Hepatic stellate cell (primary cell): ENCODE measurements around the gene OPN3.

Experiments used
- DNase-seq: peaks from one replicate; pipeline ENCODE4 v3.0.0; 2011; ENCODE audit warnings: low spot score

OPN3 gene

GRCh38 chr1:241589521-241589920, 50.6 kb downstream of the OPN3 start:
- no peak for DNase-seq

- DNase-seq = no peak
Measured at GRCh38 chr1:241586905-241587512, 53.2 kb downstream of the OPN3 start.

GRCh38 chr1:241582921-241583321, 57.2 kb downstream of the OPN3 start:
- no peak for DNase-seq

GRCh38 chr1:241579434-241579833, 60.7 kb downstream of the OPN3 start:
- no peak for DNase-seq

- no peak for DNase-seq
Measured at GRCh38 chr1:241574154-241574553, 66.0 kb downstream of the OPN3 start.

- no peak for DNase-seq
Measured at GRCh38 chr1:241569848-241570247, 70.3 kb downstream of the OPN3 start.

GRCh38 chr1:241560849-241561187, 79.4 kb downstream of the OPN3 start:
- DNase-seq = no peak

GRCh38 chr1:241560146-241560848, 79.9 kb downstream of the OPN3 start:
- no peak for DNase-seq

GRCh38 chr1:241557551-241558193, 82.5 kb downstream of the OPN3 start:
- DNase-seq = no peak

- no peak for DNase-seq
Measured at GRCh38 chr1:241557031-241557430, 83.1 kb downstream of the OPN3 start.

- no peak for DNase-seq
Measured at GRCh38 chr1:241555526-241555925, 84.6 kb downstream of the OPN3 start.

GRCh38 chr1:241553886-241554592, 86.1 kb downstream of the OPN3 start:
- no peak for DNase-seq

- DNase-seq = no peak
Measured at GRCh38 chr1:241551759-241552638, 88.2 kb downstream of the OPN3 start.

- DNase-seq = no peak
Measured at GRCh38 chr1:241550318-241550717, 89.9 kb downstream of the OPN3 start.

- DNase-seq = no peak
Measured at GRCh38 chr1:241548008-241548407, 92.2 kb downstream of the OPN3 start.
